GM23248 (cell line): ENCODE measurements around the gene DDR1.

Experiments
- EZH2 ChIP-seq: fragments of 200-600 bp; sonication (generic); IDR thresholded peaks from 2 replicates; pipeline ENCODE4 v1.6.1; 2018; ENCODE audit warnings: antibody characterized with exemption, mild to moderate bottlenecking; ENCODE audit not compliant: insufficient read depth, poor library complexity, severe bottlenecking
- EZH2phosphoT487 ChIP-seq: fragments of 200-600 bp; sonication (generic); IDR thresholded peaks from 2 replicates; pipeline ENCODE4 v1.6.1; 2018; ENCODE audit warnings: antibody characterized with exemption, moderate library complexity, mild to moderate bottlenecking, low read depth; ENCODE audit not compliant: insufficient read depth

- TF ChIP-seq EZH2 (no peak), EZH2phosphoT487 (no peak)
Observed at GRCh38 chr6:30871592-30872183, 12.6 kb upstream of the DDR1 start.
